Mucosa of rectum (tissue), 2 donors: Measurements from ENCODE around the gene PCDH9.

Experiments used
- H3K27ac ChIP-seq, 2 donors: one replicate each; pipeline ENCODE4 v1.7.0; 2013; ENCODE audit warnings: inconsistent platforms in 2 of 2, low read depth in 2 of 2, low read length in 2 of 2
- H3K27me3 ChIP-seq, 2 donors: one replicate each; pipeline ENCODE4 v1.7.0; 2013; ENCODE audit warnings: low read length in 2 of 2; ENCODE audit not compliant: control insufficient read depth in 2 of 2, insufficient read depth in 2 of 2
- H3K36me3 ChIP-seq, 2 donors: one replicate each; pipeline ENCODE4 v1.7.0; 2013; ENCODE audit warnings: low read length in 2 of 2; ENCODE audit not compliant: control insufficient read depth in 2 of 2, insufficient read depth in 2 of 2
- H3K4me1 ChIP-seq, 2 donors: one replicate each; pipeline ENCODE4 v1.7.0; 2013; ENCODE audit warnings: low read length in 2 of 2, mild to moderate bottlenecking in 1 of 2; ENCODE audit not compliant: control insufficient read depth in 2 of 2, insufficient read depth in 2 of 2
- H3K4me3 ChIP-seq, 2 donors: one replicate each; pipeline ENCODE4 v1.7.0; 2013; ENCODE audit warnings: low read length in 2 of 2
- H3K9ac ChIP-seq, 2 donors: one replicate each; pipeline ENCODE4 v1.7.0; 2013; ENCODE audit warnings: low read length in 2 of 2, low read depth in 1 of 2, mild to moderate bottlenecking in 1 of 2
- H3K9me3 ChIP-seq, 2 donors: one replicate each; pipeline ENCODE4 v1.7.0; 2013; ENCODE audit warnings: low read length in 2 of 2; ENCODE audit not compliant: control insufficient read depth in 2 of 2
- donor health status: healthy.
- donor health status: Normal muscosa, but diverticular disease.

The PCDH9 gene

DNA sequence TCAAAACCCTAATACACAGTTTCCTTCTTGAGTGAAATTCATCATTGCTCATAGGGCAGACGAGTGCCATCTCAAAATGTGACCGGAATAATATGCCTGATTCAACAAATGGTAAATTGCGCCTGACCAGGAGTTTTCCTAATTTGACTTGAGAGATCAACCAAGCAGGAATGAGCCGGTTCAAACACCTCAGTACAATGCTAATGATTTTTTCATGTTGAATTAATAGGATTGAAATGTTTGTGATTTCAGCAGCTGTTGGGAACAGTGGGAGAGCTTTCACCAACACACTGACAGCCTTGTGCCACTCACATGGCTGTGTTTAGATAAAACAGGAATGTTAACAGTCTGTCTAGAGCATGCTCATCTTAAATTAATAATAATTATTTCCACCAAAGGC, 484.8 kb downstream of the PCDH9 start:
- no peaks in the 10 kb centered on the region for H3K9me3 ChIP-seq
- no peak overlapping the region for H3K4me3 ChIP-seq
- H3K9ac ChIP-seq: no peak overlapping the region
- no peaks in the 10 kb centered on the region for H3K27me3 ChIP-seq
- H3K36me3 ChIP-seq: no peaks in the 10 kb centered on the region
- H3K27ac ChIP-seq: no peak overlapping the region
- H3K4me1 ChIP-seq: no peaks in the 10 kb centered on the region

GRCh38 chr13:66723576-66723975, 506.6 kb downstream of the PCDH9 start:
- no peaks in the 10 kb centered on the region for H3K27me3 ChIP-seq
- H3K4me1 ChIP-seq: no peaks in the 10 kb centered on the region
- no peaks in the 10 kb centered on the region for H3K9me3 ChIP-seq
- H3K27ac ChIP-seq: no peak overlapping the region
- no peaks in the 10 kb centered on the region for H3K36me3 ChIP-seq
- no peak overlapping the region for H3K4me3 ChIP-seq
- no peak overlapping the region for H3K9ac ChIP-seq

DNA sequence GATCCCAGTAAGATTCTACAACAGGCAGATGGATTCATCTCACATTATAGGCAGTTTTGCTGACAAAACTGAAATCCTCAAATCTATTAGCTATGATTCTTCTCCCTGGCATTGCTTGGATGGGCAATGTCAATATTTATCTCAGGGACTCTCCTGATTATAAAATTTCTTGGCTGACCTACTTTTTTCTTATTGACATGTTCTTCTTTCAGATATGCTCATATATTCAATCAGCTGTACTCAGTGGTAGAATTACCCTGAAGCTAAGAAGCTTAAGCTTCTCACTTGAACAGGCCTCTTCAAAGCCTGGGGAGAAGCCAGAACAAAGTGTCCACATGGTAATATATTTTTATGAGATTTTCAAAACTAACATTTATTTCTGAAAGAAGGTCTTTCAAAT, 513.6 kb downstream of the PCDH9 start:
- Histone ChIP-seq H3K9ac (no peak overlapping the region), H3K27me3 (no peaks in the 10 kb centered on the region), H3K9me3 (no peaks in the 10 kb centered on the region), H3K36me3 (no peaks in the 10 kb centered on the region), H3K4me3 (no peak overlapping the region), H3K4me1 (no peaks in the 10 kb centered on the region), H3K27ac (no peak overlapping the region)

GRCh38 chr13:66714795-66715194, 515.3 kb downstream of the PCDH9 start:
- Histone ChIP-seq H3K4me1 (no peaks in the 10 kb centered on the region), H3K4me3 (no peak overlapping the region), H3K9me3 (no peaks in the 10 kb centered on the region), H3K27ac (no peak overlapping the region), H3K9ac (no peak overlapping the region), H3K36me3 (no peaks in the 10 kb centered on the region), H3K27me3 (no peaks in the 10 kb centered on the region)

- Histone ChIP-seq H3K27me3 (no peaks in the 10 kb centered on the region), H3K27ac (no peak overlapping the region), H3K4me1 (no peaks in the 10 kb centered on the region), H3K4me3 (no peak overlapping the region), H3K9me3 (no peaks in the 10 kb centered on the region), H3K36me3 (no peaks in the 10 kb centered on the region), H3K9ac (no peak overlapping the region)
Observed at GRCh38 chr13:66704110-66704509, 526.0 kb downstream of the PCDH9 start.

- H3K9me3 ChIP-seq: no peaks in the 10 kb centered on the region
- H3K27ac ChIP-seq: no peak overlapping the region
Observed at GRCh38 chr13:66703597-66703996, 526.5 kb downstream of the PCDH9 start.

GRCh38 chr13:66700117-66700601, 530.0 kb downstream of the PCDH9 start:
- no peaks in the 10 kb centered on the region for H3K36me3 ChIP-seq
- no peaks in the 10 kb centered on the region for H3K9me3 ChIP-seq
- no peak overlapping the region for H3K9ac ChIP-seq
- H3K27me3 ChIP-seq: no peaks in the 10 kb centered on the region
- no peaks in the 10 kb centered on the region for H3K4me1 ChIP-seq
- H3K4me3 ChIP-seq: no peak overlapping the region
- H3K27ac ChIP-seq: no peak overlapping the region

More at GRCh38 chr13:66703597-66703996, 526.5 kb downstream of the PCDH9 start:
- Histone ChIP-seq H3K4me1 (no peaks in the 10 kb centered on the region), H3K9ac (no peak overlapping the region), H3K36me3 (no peaks in the 10 kb centered on the region), H3K4me3 (no peak overlapping the region), H3K27me3 (no peaks in the 10 kb centered on the region)

- Histone ChIP-seq H3K4me3 (no peak overlapping the region), H3K27ac (no peak overlapping the region), H3K36me3 (no peaks in the 10 kb centered on the region), H3K27me3 (no peaks in the 10 kb centered on the region), H3K9me3 (no peaks in the 10 kb centered on the region), H3K9ac (no peak overlapping the region), H3K4me1 (no peaks in the 10 kb centered on the region)
Observed at GRCh38 chr13:66693656-66694055, 536.5 kb downstream of the PCDH9 start.

DNA sequence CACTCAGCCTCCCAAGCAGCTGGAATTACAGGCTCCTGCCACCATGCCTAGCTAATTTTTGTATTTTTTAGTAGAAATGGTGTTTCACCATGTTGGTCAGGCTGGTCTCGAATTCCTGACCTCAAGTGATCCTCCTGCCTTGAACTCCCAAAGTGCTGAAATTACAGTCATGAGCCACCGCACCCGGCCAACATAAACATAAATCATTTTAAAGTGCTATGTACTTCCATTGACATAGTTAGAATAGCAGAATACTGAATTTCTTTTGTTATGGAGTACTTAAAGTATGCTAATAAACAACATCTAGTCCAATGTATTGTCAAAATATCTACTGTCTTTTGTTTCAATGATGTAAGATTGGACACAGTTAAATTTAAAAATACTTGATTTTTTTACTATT, 539.0 kb downstream of the PCDH9 start:
- H3K9ac ChIP-seq: no peak overlapping the region
- no peak overlapping the region for H3K4me3 ChIP-seq
- no peaks in the 10 kb centered on the region for H3K27me3 ChIP-seq
- no peaks in the 10 kb centered on the region for H3K36me3 ChIP-seq
- no peaks in the 10 kb centered on the region for H3K9me3 ChIP-seq
- no peak overlapping the region for H3K27ac ChIP-seq
- no peaks in the 10 kb centered on the region for H3K4me1 ChIP-seq

GRCh38 chr13:66689628-66690027, 540.5 kb downstream of the PCDH9 start:
- Histone ChIP-seq H3K9me3 (no peaks in the 10 kb centered on the region), H3K9ac (no peak overlapping the region), H3K27me3 (no peaks in the 10 kb centered on the region), H3K4me3 (no peak overlapping the region), H3K27ac (no peak overlapping the region), H3K4me1 (no peaks in the 10 kb centered on the region), H3K36me3 (no peaks in the 10 kb centered on the region)

GRCh38 chr13:66689037-66689619, 541.0 kb downstream of the PCDH9 start:
- no peaks in the 10 kb centered on the region for H3K27me3 ChIP-seq
- H3K4me3 ChIP-seq: no peak overlapping the region
- no peak overlapping the region for H3K27ac ChIP-seq
- H3K4me1 ChIP-seq: no peaks in the 10 kb centered on the region
- no peak overlapping the region for H3K9ac ChIP-seq
- H3K9me3 ChIP-seq: no peaks in the 10 kb centered on the region
- H3K36me3 ChIP-seq: no peaks in the 10 kb centered on the region
